Left ventricle myocardium inferior (tissue), 1 donor: ENCODE results near the gene A2M. TPM values are rescaled to one million over a fixed set of nuclear protein-coding genes. Genes with fewer than 3 reads are reported as not detected.
A peak's percentile ranks its signal among the peaks of the same experiment; 100 is the strongest.

Experiments
- DNase-seq: peaks from one replicate; pipeline ENCODE4 v3.0.0-alpha.2; 2020
- H3K27ac ChIP-seq: fragments of 200-600 bp; replicated peaks from 2 replicates; pipeline ENCODE4 v1.8.0; 2021
- H3K27me3 ChIP-seq: fragments of 200-600 bp; 2 replicates; pipeline ENCODE4 v1.8.0; 2021; ENCODE audit warnings: low read depth
- H3K36me3 ChIP-seq: fragments of 200-600 bp; 2 replicates; pipeline ENCODE4 v1.8.0; 2021
- H3K4me1 ChIP-seq: fragments of 200-600 bp; 2 replicates; pipeline ENCODE4 v1.8.0; 2021
- H3K4me3 ChIP-seq: fragments of 200-600 bp; 2 replicates; pipeline ENCODE4 v1.8.0; 2021; ENCODE audit warnings: mild to moderate bottlenecking, moderate library complexity
- H3K9me3 ChIP-seq: fragments of 200-600 bp; replicated peaks from 2 replicates; pipeline ENCODE4 v1.8.0; 2021
- intact Hi-C: fragments of 100-400 bp; cut with micrococcal nuclease; formaldehyde crosslinking; loops from one replicate; pipeline ENCODE4 v1.11.0; 2022
- total RNA-seq: library from RNA; stranded (reverse); fragmentation: NEBNext Ultra II Directional; extraction: Animal tissue kit (Norgen Biotek cat#: 25700); gene quantifications from one replicate; pipeline ENCODE4 v1.2.1, GENCODE V29; 2021
- TF ChIP-seq, protein P1 (sequence below): fragments of 200-600 bp; IDR thresholded peaks from 2 replicates; pipeline ENCODE4 v1.8.0; 2021; ENCODE audit warnings: antibody characterized with exemption, mild to moderate bottlenecking, borderline replicate concordance
- donor health status: DM: no; HTN: yes; CAD: no; lungs with severe emphysema.

Gene A2M
- total RNA-seq, 1 donor from 2014 or later, result 502 TPM

DNA sequence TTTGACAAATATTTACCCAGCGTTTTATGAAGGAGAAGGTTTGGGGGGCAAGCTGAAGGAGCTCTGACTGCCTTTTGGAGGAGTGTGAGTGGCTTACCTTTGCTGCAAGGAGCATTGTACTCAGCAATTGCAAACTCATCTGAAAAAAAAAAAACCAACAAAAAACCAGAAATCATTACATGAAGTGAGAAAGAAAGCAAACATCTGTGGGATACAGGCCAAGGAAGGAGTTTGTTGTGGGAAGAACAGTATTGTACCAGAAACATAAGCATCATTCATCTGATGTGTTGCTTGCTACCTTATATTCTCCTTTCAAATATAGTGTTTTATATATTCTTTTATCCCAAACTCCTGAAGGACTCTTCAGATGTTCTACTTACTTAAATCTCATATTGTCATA lies 47.6 kb downstream of the A2M start:
- TF ChIP-seq, protein P1, sequence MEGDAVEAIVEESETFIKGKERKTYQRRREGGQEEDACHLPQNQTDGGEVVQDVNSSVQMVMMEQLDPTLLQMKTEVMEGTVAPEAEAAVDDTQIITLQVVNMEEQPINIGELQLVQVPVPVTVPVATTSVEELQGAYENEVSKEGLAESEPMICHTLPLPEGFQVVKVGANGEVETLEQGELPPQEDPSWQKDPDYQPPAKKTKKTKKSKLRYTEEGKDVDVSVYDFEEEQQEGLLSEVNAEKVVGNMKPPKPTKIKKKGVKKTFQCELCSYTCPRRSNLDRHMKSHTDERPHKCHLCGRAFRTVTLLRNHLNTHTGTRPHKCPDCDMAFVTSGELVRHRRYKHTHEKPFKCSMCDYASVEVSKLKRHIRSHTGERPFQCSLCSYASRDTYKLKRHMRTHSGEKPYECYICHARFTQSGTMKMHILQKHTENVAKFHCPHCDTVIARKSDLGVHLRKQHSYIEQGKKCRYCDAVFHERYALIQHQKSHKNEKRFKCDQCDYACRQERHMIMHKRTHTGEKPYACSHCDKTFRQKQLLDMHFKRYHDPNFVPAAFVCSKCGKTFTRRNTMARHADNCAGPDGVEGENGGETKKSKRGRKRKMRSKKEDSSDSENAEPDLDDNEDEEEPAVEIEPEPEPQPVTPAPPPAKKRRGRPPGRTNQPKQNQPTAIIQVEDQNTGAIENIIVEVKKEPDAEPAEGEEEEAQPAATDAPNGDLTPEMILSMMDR, result no peak
- H3K36me3 ChIP-seq, result peaks cover 67% of the 10 kb centered on the region
- intact Hi-C loops, result no loop called here

DNA sequence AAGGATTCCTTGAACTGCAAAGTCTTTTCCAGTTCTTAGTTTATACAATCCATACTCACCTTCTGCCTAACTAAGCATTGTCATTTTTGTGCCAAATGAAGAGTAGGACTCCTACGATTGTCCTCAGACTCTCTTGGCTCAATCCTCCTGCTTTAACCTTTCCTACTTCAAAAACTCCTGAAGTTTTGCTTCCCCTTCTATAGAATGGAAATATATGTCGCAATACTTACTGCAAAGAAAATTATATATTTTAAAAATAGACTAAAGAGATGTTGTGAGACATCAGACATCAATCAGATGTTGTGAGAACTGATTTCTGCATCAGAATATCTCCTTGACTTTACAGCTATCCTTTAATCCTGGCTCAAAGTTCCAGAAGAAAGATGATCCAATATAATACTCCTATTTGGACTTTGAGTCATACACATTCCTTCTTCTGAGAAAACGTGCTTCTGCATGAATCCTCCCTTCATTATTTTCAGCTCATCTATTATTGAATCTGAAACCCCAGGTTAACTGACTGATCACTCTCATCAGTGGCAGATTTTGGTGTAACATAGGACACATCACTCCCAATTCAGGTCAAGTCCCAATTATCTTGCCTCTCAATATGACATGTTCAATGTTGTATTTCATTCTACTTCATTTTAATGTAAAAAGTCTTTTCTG lies 48.8 kb downstream of the A2M start:
- Histone ChIP-seq H3K4me1 (peaks cover 31% of the 10 kb centered on the region), H3K27ac (peak overlapping the region; percentile 97), H3K27me3 (no peaks in the 10 kb centered on the region), H3K36me3 (peaks cover 55% of the 10 kb centered on the region), H3K9me3 (no peaks in the 10 kb centered on the region), H3K4me3 (no peak overlapping the region)
- TF ChIP-seq, protein P1, result no peak
- no peak for DNase-seq
- intact Hi-C loops, result no loop called here

More for the DNA sequence above, 47.6 kb downstream of the A2M start:
- DNase-seq, result no peak
- Histone ChIP-seq H3K9me3 (no peaks in the 10 kb centered on the region), H3K27me3 (no peaks in the 10 kb centered on the region), H3K4me3 (no peak overlapping the region), H3K27ac (no peak overlapping the region), H3K4me1 (peaks cover 38% of the 10 kb centered on the region)

DNA sequence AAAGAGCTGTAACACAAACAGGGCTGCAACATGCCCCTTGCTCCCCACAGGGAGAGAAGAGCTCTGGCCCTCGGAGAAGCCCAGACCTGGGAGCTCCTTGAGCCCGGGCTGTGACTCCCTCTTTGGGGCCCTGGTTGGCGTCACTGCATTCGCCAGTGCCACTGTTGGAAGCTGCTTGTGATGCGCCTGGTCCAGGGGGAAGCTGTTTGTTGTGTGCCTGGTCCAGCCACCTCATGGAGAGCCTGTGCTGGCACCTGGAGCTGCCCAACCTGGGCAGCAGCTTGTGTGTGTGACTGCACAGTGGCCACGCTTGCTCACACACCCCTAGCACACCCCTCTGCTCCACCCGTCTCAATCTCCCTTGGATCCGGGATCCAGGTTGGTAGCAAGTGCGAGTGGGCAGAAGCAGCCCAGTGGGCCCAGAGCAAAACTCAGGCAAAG lies 49.5 kb downstream of the A2M start:
- intact Hi-C loops, result no loop called here
- DNase-seq, result no peak
- TF ChIP-seq, protein P1, result no peak
- H3K9me3 ChIP-seq, result no peaks in the 10 kb centered on the region
- H3K36me3 ChIP-seq, result peaks cover 48% of the 10 kb centered on the region
- H3K4me3 ChIP-seq, result peak overlapping the region; percentile 97
- peaks cover 31% of the 10 kb centered on the region for H3K4me1 ChIP-seq
- H3K27ac ChIP-seq, result peak overlapping the region; percentile 97
- H3K27me3 ChIP-seq, result no peaks in the 10 kb centered on the region

DNA sequence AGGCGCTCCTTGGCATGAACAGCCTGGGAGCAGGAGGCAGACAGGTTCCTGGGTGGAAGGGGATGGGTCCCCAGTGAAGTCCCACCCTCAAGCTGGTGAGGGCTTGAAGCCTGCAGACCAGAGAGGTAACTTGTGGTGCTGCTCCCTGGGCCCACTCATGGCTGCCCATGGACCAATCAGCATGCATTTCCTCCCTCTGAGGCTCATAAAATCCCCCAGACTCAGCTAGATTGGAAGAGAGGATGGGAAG lies 50.2 kb downstream of the A2M start:
- H3K4me3 ChIP-seq, result peak overlapping the region; percentile 97
- H3K9me3 ChIP-seq, result no peaks in the 10 kb centered on the region
- H3K4me1 ChIP-seq, result peaks cover 31% of the 10 kb centered on the region
- H3K27me3 ChIP-seq, result no peaks in the 10 kb centered on the region
- H3K36me3 ChIP-seq, result peaks cover 41% of the 10 kb centered on the region
- peak overlapping the region; percentile 97 for H3K27ac ChIP-seq
- no peak for DNase-seq
- intact Hi-C loops, result no loop called here
- TF ChIP-seq, protein P1, result no peak

DNA sequence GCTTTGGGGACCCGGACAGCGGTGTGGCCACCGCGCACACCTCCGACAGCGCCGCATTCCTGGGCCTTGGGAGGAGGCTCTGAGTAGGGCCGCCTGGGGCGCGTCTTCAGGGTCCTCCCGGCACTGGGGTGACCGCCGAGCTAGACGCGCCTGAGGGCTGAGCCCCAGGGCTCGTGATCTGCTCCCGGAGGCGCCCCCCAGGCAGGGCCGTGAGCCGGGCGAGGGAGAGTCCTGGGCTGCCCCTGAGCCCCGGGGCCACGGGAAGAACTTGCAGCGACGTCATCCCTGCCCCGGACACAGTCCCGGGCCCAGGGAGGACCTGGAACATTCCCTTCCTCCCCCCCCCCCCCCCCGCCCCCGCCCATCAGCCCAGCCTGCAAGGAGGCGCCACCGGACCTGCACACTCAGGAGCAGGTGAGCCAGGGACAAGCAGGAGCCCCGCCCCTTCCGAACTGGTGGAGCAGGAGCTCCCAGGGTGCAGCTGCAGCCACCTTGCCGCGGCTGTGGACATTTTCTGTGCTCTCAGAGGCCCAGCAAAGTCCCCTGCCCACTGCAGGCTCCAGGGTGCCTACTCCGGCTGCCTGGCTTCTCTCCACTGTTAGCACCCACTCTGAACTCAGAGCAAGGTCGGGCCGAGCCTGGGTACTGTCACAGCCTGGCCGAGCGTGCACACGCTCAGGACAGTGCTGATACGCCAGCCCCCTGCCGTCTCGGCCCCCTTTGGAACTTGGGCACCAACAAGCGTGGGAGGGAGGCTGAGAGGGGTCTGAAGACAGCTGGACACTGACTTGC lies 50.7 kb downstream of the A2M start:
- Histone ChIP-seq H3K9me3 (no peaks in the 10 kb centered on the region), H3K36me3 (peaks cover 36% of the 10 kb centered on the region), H3K27ac (peak overlapping the region; percentile 97), H3K27me3 (no peaks in the 10 kb centered on the region), H3K4me1 (peaks cover 31% of the 10 kb centered on the region), H3K4me3 (peak overlapping the region; percentile 97)
- peak; percentile 79 for DNase-seq
- intact Hi-C loops, result no loop called here
- TF ChIP-seq, protein P1, result no peak
